T-helper 2 cell treated with Interferon-gamma antibody and Interleukin-4, amounts not matched to agents 5 μg/mL and 100 μg/mL, for 36 hours (primary cell): ENCODE measurements around the gene MGRN1.

Source experiments
- DNase-seq: peaks from one replicate; pipeline ENCODE4 v3.0.0; 2021; ENCODE audit warnings: low spot score
- H3K27ac Mint-ChIP-seq: one replicate; pipeline ENCODE4 v1.8.0; 2021; ENCODE audit warnings: mild to moderate bottlenecking, mixed read lengths
- H3K27me3 Mint-ChIP-seq: one replicate; pipeline ENCODE4 v1.8.0; 2021; ENCODE audit warnings: low read depth, mixed read lengths
- H3K36me3 Mint-ChIP-seq: one replicate; pipeline ENCODE4 v1.8.0; 2021; ENCODE audit warnings: low read depth, mixed read lengths
- H3K4me1 Mint-ChIP-seq: one replicate; pipeline ENCODE4 v1.8.0; 2021; ENCODE audit warnings: low read depth, mixed read lengths
- H3K4me3 Mint-ChIP-seq: one replicate; pipeline ENCODE4 v1.8.0; 2022; ENCODE audit warnings: mild to moderate bottlenecking, moderate library complexity, mixed read lengths
- H3K9me3 Mint-ChIP-seq: one replicate; pipeline ENCODE4 v1.8.0; 2021; ENCODE audit warnings: mixed read lengths

The MGRN1 gene

DNA sequence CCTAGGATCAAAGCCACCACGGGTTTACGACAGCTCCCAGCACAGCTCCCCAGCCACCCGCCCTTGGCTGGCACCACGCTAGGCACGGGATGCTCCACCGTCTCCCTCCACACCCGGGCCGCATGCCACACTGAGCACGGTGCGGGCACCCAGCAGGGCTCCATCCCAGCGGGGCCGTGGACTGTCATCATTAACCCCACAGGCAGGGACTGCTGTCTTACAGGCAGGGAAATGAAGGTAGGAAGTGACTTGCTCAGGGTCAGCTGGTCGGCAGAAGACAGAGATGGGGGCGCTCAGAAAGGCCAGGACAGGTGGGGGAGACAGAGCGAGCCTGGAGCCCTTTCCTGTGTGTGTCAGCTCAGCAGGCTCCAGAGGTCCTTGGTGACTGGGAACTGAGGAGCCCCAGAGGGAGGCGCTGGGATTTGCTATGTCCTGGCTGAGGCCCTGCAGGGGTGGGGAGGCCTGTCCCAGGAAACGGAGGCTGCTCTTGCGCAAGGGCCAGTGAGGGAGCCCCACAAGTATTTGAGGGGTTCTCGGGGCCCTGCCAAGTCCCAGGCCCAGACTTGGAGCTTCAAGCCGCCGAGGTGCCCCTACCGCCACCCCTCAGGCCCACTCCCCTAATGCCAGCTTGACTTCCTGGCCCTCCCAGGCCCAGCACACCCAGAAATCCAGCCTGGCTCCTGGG lies 13.1 kb upstream of the MGRN1 start:
- H3K36me3 Mint-ChIP-seq = peaks cover 1% of the 10 kb centered on the region

DNA sequence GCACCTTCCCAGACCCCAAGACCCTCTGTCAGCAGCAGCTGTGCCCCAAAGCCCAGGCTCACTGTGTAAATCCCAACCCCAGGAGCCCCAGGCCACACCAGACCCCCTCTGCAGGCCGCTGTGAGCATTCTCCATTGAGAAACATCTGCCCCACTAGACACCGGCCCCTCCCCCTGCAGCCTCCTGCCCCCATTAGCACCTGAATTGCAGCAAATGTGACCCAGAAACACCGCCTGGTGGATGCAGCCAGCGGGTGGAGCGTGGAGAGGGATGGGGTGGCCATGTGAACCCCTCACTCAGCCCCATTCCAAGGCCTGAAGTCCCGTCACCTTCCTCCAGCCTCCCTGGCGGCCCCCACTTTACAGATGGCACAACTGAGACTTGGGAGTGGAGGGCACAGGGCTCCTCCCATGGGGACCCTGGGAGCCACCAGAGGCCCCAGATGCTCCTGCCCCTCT lies 12.1 kb upstream of the MGRN1 start:
- Mint-ChIP-seq H3K27me3 (no peaks in the 10 kb centered on the region), H3K27ac (no peak overlapping the region), H3K4me1 (peaks cover 10% of the 10 kb centered on the region), H3K9me3 (no peaks in the 10 kb centered on the region), H3K4me3 (no peak overlapping the region), H3K36me3 (peaks cover 1% of the 10 kb centered on the region)
- DNase-seq = no peak

More for the DNA sequence above, 13.1 kb upstream of the MGRN1 start:
- H3K4me3 Mint-ChIP-seq = no peak overlapping the region
- H3K27ac Mint-ChIP-seq = no peak overlapping the region
- no peaks in the 10 kb centered on the region for H3K9me3 Mint-ChIP-seq
- no peaks in the 10 kb centered on the region for H3K27me3 Mint-ChIP-seq
- DNase-seq = no peak
- peaks cover 7% of the 10 kb centered on the region for H3K4me1 Mint-ChIP-seq

DNA sequence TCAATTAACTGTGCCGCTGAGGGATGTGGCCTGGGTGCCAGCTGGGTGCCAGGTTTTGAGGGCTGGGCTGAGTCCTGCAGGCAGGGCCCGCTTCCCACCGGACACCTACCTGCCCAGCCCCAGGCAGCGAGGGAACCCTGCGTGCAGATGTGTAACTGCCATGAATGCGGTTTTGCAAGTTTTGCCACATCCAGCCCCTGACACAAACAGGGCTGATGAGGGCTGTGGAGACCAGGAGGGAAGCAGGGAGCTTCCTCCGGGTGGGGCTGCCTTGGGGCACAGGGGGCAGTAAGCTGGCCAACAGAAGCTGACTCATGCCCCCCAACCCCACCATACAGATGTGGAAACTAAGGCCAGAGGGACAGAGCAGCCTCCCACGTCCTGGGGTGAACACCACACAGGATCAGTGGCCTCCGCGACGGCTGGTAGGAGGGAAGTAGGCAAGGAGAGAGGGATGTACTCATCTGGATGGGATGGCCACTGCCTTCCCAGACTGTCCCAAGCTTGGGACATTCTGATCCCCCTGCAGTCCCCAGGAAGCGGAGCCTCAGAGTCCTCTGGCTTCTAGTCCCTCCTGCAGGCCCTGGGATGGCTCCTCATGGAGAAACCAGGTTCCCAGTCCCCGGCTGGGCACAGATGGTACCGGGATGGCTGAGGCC lies 11.5 kb upstream of the MGRN1 start:
- Mint-ChIP-seq H3K9me3 (no peaks in the 10 kb centered on the region), H3K27ac (no peak overlapping the region), H3K4me1 (peaks cover 14% of the 10 kb centered on the region), H3K27me3 (no peaks in the 10 kb centered on the region), H3K36me3 (peaks cover 1% of the 10 kb centered on the region), H3K4me3 (peak overlapping the region; percentile 78)
- DNase-seq = no peak

DNA sequence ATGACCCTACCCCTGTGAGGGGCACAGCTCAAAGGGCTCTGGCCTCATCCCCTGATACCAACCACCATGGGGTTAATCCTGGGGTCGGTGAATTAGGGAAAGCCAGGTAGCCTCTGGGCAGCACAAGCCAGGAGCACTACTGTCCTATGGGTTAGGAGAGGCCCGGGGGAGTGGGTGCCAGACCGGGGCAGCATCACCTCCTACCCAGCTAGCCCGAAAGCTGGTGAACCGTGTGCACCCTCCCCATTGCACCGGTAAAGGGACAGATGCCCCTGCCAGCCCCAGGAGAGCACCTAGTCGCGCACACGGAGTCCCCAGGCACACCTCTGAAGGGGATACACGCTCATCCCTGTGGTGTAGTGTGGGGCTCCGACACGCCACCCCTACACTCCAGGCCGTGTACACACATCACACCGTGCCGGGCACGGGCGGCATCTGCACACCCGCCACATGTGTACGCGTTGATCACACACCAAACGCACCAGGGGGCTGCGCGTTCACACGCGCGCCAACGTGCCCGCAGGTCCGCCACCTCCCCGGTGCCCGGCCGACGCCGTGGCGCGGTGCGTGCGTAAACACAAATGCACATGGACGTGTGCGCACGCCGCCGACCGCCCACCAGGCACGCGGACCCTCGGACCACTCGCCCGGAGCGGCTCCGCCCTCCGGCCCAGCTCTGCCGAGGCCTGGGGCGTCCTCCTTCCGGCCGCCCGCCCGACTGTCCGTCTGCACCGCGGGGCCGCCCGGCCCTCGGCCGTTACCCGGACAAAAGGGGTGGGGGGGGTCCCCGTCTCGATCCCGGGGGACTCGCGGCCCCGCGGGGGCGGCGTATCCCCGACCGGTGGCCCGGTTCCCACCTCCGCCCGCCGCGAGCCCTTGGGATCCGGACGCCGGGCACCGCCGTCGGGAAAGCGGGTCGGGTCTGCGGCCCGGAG lies 10.7 kb upstream of the MGRN1 start:
- peak; percentile 30 for DNase-seq
- H3K36me3 Mint-ChIP-seq = peaks cover 1% of the 10 kb centered on the region
- H3K27me3 Mint-ChIP-seq = no peaks in the 10 kb centered on the region
- peaks cover 14% of the 10 kb centered on the region for H3K4me1 Mint-ChIP-seq
- H3K9me3 Mint-ChIP-seq = no peaks in the 10 kb centered on the region
- H3K27ac Mint-ChIP-seq = peak overlapping the region; percentile 41
- peak overlapping the region; percentile 78 for H3K4me3 Mint-ChIP-seq

DNA sequence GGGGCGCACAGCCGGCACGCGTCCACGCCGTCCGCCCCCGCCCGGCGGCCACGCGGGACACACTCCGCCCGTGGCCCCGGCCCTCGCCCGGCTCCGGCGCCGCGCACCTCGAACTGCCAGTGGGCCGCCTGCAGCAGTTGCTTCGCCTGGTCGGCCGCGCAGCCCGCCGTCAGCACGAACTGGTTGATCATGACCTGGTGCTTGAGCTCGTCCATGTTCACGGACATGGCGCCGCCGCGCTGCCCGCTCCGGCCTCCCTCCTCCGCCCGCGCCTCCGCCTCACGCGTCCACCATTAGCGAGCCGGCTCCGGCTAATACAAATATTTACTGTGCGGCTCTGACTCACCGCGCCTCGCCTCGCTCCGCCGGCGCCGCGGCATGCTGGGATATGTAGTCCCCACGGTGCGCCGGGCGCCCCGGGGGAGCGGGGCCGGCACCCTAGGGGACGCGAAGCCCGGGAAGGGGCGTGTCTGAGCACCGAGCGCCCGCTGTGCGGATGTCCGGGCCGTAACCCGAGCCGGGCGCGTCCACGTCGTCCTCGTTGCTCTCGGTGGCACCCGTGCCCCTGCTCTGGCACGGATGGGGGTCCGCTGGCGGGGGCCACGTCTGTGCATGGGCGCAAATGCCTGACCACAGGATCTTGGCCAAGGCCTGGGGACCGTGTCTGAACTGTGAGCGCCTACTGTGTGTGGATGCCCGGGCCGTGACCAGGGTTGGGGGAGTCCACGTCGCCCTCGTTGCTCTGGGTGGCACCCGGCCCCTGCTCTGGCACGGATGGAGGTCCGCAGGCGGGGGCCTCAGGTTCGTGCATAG lies 9.8 kb upstream of the MGRN1 start, which contains the start of gene UBALD1:
TSS of gene UBALD1 (minus strand) at position 318 of the 813 bp plus-strand sequence. CDS start at position 227, 91 bp downstream.
- no peaks in the 10 kb centered on the region for H3K27me3 Mint-ChIP-seq
- no peaks in the 10 kb centered on the region for H3K9me3 Mint-ChIP-seq
- H3K27ac Mint-ChIP-seq = peak within 1 kb of the TSS; percentile 92
- peaks cover 1% of the 10 kb centered on the region for H3K36me3 Mint-ChIP-seq
- peak; percentile 88 for DNase-seq
- H3K4me1 Mint-ChIP-seq = peaks cover 14% of the 10 kb centered on the region
- peak within 1 kb of the TSS; percentile 89 for H3K4me3 Mint-ChIP-seq

DNA sequence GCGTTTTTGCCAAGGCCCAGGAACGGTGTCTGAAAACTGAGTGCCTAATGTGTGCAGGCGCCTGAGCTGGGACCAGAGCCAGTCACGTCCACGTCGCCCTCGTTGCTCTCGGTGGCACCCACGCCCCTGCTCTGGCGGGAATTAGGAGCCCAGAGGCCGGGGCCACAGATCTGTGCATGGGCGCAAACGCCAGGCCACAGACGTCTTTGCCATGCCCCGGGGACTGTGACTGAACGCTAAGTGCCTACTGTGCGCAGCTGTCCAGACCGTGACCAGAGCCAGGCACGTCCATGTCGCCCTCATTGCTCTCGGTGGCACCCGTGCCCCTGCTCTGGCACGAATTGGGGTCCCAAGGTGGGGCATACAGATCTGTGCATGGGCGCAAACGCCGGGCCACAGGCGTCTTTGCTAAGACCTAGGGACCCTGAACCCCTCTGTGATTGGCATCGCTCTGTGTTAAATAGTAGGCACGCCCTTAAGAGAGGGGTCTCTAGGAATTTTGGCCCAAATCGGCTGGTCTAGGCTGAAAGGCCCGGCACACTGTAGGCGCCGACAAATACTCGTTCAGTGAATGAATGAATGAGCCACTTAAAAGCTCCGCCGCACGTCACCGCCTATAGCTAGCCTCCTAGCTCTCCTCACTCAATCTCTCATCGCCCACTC lies 9.1 kb upstream of the MGRN1 start:
- DNase-seq = peak; percentile 9
- no peaks in the 10 kb centered on the region for H3K27me3 Mint-ChIP-seq
- peaks cover 1% of the 10 kb centered on the region for H3K36me3 Mint-ChIP-seq

DNA sequence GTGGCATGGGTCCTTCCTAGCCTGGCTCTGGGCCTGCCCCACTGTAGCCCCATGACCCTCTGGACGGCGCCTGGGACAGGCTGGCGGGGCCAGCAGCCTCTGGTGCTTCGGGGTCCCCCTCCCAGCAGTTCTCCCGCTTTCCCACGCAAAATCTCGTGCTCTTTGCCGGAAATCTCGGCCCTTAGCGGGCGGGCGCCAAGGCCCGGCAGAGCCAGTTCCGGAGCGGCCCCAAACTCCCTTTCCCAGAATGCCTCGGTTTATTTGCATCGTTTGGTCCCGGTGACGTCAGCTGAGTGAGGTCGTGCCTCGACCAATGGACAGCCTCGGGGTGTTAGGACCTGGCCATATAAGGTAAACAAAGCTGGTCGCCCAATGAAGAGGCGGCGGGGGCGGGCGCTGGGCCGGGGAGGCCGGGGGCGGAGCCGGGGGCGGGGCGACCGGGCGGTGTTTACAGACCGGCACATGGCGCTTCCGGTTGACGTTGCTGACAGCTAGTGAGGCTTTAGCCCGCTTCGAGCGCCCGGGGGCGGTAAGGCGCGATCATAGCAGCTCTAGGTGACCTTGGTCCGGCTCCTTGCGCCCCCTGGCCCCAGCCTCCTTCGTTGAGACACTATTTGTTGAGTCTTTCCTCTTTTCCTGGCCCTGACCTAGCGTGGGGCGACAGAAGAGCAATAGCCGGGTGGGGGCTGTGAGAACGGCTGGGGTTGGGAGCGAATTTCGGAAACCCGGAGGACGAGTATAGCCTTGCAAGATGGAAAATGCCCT lies 8.4 kb upstream of the MGRN1 start:
- no peaks in the 10 kb centered on the region for H3K27me3 Mint-ChIP-seq
- peak; percentile 99 for DNase-seq
- no peaks in the 10 kb centered on the region for H3K9me3 Mint-ChIP-seq
- peaks cover 14% of the 10 kb centered on the region for H3K4me1 Mint-ChIP-seq
- H3K27ac Mint-ChIP-seq = peak overlapping the region; percentile 99
- H3K4me3 Mint-ChIP-seq = peak overlapping the region; percentile 98
- peaks cover 1% of the 10 kb centered on the region for H3K36me3 Mint-ChIP-seq

More for the DNA sequence above, 9.1 kb upstream of the MGRN1 start:
- peak overlapping the region; percentile 92 for H3K27ac Mint-ChIP-seq
- H3K9me3 Mint-ChIP-seq = no peaks in the 10 kb centered on the region
- H3K4me1 Mint-ChIP-seq = peaks cover 14% of the 10 kb centered on the region
- peak overlapping the region; percentile 89 for H3K4me3 Mint-ChIP-seq

DNA sequence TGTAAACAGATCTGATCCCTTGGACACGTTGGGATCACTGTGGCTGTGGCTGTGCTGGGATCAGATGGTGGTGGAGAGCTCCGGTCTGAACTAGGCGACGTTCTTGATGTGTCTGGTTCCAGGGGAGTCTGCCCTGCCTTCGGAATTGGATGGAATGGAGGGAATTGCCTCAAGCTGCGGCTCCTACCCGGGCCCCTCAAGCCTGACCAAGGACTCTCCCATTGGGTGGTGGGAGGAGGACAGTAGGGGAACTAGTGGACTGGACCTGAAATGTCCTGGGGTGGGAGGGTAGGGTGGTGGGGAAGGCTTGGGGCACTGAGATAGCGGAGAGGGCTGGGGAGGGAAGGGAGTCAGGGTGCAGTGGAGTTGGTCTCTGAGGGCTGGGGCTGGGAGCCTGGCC lies 6.7 kb upstream of the MGRN1 start:
- DNase-seq = no peak
- Mint-ChIP-seq H3K27me3 (no peaks in the 10 kb centered on the region), H3K36me3 (peaks cover 1% of the 10 kb centered on the region), H3K9me3 (no peaks in the 10 kb centered on the region), H3K27ac (peak overlapping the region; percentile 26), H3K4me3 (peak overlapping the region; percentile 29), H3K4me1 (peaks cover 12% of the 10 kb centered on the region)

DNA sequence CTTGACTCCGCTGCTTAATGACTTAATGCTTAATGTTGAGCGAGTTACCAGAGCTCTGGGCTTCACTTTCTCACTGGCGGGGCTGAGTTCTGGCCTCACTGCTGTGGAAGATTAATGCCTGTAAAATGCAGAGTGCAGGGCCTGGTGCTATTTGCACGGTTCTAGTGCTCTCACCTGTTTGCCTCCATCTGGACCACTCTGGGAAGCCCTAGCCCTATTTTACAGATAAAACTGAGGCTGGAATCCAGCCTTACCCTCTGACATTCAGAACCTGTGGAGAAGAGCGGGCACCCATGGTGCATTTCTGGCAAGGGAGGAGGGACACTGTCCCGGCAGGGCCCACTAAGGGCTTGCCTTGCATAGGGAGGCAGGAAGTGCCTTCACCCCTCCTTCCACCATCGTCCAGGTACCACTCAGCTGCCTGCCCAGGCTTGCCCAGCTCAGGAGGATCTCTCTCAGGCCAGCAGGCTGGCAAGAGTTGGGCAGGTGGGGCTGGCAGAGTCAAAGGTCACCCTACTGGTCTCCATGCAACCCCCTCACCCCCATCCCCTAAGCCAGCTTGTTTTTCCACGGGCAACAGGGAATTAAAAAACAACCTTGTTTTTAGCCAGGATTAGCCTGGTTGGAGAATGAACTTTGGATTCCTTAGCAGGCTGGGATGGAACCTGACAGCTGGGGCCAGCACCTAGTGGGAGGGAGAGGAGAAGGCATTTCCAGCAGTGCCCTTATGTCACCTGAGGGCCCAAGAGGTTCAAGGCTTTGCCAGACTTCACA lies 5.8 kb upstream of the MGRN1 start:
- no peak overlapping the region for H3K27ac Mint-ChIP-seq

DNA sequence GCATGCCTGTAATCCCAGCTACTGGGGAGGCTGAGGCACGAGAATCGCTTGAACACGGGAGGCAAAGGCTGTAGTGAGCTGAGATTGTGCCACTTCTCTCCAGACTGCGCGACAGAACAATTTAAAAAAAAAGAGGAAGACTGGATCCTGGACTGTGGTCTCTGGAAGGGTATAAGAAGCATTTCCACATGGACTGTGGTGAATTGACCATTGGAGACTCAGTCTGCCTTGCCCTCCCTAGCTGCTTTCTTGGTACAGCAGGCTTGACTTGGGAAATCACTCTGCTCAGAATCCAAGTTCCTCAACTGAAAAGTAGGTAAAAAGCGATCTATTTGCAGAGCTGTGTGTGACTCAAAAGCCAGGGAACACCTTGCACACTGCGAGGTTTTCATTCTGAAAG lies 1.0 kb upstream of the MGRN1 start:
- Mint-ChIP-seq H3K27me3 (no peaks in the 10 kb centered on the region), H3K27ac (peak overlapping the region; percentile 49), H3K36me3 (peaks cover 11% of the 10 kb centered on the region), H3K4me1 (peaks cover 30% of the 10 kb centered on the region), H3K9me3 (no peaks in the 10 kb centered on the region), H3K4me3 (peak overlapping the region; percentile 94)
- DNase-seq = no peak

More for the DNA sequence above, 5.8 kb upstream of the MGRN1 start:
- Mint-ChIP-seq H3K9me3 (no peaks in the 10 kb centered on the region), H3K27me3 (no peaks in the 10 kb centered on the region), H3K36me3 (peaks cover 1% of the 10 kb centered on the region), H3K4me1 (peaks cover 15% of the 10 kb centered on the region), H3K4me3 (no peak overlapping the region)
- DNase-seq = no peak

DNA sequence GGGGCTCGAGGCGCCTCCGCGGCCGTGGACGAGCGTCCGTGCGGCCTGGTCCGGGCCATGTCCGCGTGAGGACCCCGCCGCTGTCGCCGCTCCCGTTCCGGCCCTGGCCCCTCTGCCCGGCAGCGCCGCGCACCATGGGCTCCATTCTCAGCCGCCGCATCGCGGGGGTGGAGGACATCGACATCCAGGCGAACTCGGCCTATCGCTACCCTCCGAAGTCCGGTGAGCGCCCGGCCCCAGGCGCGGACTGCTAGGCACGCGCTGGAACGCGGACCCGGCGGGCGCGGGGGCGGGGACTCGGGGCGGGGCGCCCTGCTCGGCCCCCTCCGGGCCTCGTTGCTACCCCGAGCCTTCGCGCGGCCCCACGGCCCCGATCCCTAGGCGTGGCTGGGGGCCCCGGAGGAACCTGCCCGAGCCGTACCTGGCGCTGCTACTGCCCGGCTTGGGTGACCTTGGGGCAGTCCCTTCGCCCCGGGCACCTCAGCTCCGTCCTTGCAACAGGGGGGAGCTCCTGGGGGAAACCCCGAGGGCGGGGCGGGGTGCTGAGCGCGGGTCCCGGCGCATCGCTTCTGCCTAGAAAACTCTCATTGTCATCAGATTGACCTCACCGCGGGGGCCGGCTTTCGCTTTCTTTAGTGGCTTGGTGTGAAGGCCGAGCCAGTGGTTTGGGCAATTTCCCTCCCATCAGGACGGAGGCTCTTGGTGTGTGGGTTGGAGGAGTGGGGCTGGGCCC lies 367 bp downstream of the MGRN1 start:
- no peaks in the 10 kb centered on the region for H3K27me3 Mint-ChIP-seq
- peaks cover 30% of the 10 kb centered on the region for H3K4me1 Mint-ChIP-seq
- H3K9me3 Mint-ChIP-seq = no peaks in the 10 kb centered on the region
- H3K27ac Mint-ChIP-seq = peak overlapping the region; percentile 96
- H3K4me3 Mint-ChIP-seq = peak overlapping the region; percentile 98
- peaks cover 18% of the 10 kb centered on the region for H3K36me3 Mint-ChIP-seq
- DNase-seq = peak; percentile 87
